HG03196 (cell line): ENCODE measurements around the gene PIGN.

ENCODE experiments used
- ATAC-seq: cut with Tn5 transposase; IDR thresholded peaks from one replicate; pipeline ENCODE4 v1.9.1; 2021; ENCODE audit not compliant: unreplicated experiment

Gene PIGN

DNA sequence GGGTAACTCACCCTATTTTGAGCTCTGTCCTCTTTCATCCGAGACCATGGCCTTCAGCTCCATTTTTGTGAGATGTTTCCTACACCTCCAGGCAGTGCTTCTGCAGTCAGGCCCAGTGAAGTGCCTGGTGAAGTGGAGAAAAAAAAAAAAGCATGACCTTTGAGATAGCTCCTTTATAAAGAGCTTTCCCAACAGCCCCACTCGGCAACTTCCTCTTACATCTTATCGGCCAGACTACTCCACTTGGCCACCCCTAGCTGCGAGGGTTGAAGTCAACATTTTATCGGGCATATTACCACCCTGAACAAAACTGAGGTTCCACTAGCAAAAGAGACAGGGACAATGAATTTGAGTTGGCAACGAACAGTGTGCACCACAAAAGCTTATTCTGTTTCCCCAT, 169.2 kb downstream of the PIGN start:
- ATAC-seq = no peak

DNA sequence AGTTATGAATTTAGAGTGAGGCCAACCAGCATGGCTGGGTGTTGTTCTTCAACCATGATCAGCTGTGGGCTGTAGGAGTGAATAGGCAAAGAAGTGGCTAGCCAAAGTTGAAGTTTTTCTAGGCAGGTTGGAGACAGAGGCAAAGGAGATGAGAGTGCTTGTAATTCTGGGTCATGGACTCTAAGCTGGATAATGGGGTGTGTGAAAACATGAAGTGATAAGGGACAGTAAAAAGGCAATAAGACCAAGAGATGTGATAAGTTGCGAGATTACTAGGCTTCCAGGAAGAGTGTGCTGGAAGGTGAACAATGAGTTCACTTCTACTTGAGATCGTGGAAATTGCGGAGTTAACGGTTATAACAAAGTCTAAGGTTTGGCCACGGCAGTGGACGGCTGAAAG, 175.4 kb downstream of the PIGN start:
- ATAC-seq = no peak

DNA sequence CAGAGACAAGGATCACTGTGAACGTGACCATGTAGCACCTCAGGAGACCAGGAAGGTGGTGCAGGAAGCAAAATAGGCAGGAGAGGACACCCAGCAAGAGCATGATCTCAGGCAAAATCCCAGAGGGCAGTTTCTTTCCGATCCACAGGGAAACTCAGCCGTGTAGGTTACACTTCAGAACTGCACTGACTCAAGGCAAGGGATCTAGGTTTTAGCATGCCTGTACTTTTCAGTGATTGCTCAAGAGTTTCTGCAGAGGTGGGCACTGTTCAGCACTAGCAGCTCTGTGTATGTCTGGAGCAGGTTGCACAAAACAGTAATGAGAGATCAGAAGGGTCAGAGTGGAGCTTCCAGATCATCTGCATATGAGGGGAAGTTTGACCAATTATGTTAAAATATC, 177.3 kb downstream of the PIGN start:
- no peak for ATAC-seq

GRCh38 chr18:62001396-62001795, 185.5 kb downstream of the PIGN start:
- ATAC-seq = no peak

DNA sequence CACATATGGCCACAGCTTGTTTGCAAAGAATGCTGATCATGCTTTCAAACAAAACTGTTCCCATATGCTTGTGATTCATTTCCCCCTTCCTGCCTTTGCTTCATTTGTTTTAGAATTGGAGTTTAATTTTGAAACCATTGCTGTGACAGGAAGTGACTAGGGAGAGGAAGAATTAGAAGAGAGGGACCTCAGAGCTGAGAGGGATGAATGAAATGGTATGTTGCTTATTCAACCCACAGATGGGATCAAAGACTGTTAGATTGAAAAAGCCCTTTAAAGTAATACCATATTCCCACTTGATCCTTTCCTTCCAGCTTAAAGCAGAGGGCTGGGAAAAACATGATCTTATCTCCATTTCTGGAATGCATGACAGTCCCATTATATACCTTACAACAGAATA, 187.9 kb downstream of the PIGN start:
- no peak for ATAC-seq

GRCh38 chr18:61998335-61998734, 188.5 kb downstream of the PIGN start:
- ATAC-seq = no peak

GRCh38 chr18:61995618-61996017, 191.2 kb downstream of the PIGN start:
- ATAC-seq = no peak

DNA sequence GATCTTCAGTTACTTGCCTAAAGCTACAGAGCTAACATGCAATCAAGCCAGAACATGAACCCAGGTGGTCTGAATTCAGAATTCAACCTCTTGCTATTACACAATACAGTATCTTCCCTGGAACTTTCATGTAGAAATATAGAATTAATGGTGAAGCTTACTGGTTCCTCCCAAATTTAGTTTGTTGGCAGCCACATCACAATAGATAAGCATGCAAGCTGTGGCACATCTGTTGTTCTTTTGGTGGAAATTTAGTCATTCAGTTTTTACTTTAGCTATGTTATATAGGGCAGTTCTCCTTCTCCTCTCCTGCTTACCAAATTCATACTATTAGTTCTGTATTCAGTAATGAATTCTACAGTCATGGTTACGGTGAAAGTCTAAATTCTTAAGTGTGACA, 193.0 kb downstream of the PIGN start:
- no peak for ATAC-seq

DNA sequence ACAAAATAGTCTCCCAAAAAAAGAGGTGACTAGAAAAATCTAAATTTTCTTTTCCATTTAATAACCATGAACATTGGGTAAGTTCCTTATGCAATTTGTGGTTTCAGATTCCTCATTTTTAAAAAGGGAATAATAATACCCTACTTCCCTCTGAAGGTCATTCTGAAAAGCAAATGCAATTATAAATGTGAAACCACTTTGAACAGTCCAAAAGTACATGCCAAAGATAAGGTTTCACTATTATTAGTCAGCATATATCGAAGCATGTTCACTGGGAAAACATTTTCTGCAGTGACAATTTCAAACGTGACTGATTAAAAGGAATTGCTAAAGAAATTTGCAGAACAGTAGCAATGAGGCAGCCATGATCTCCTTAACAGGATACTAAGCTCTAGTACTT, 193.9 kb downstream of the PIGN start:
- ATAC-seq = no peak

DNA sequence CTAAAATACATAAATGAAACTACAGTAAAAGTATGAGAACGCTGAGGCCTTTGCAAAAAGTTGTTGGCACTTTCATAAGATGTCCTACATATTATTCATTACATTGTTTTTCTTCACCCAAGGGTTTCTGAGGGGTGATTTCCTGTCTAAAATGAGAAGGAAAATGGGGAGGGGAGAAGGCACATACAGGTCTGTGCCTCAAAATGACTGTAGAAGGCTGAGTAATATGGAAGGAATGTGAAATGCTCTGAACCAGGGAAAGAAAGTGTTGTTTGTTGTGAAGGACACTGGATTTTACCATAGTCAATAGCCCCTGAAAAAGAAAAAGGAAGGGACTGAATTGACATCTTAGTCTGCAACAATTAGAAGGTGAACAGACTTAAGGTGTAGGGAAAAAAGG, 194.6 kb downstream of the PIGN start:
- ATAC-seq = no peak

- no peak for ATAC-seq
Measured at GRCh38 chr18:61991836-61992235, 195.0 kb downstream of the PIGN start.

- ATAC-seq = no peak
Measured at GRCh38 chr18:61991201-61991600, 195.7 kb downstream of the PIGN start.
